A549 (cell line): ENCODE measurements around the gene POMT2. TPM values are rescaled to one million over a fixed set of nuclear protein-coding genes. Genes with fewer than 3 reads are reported as not detected.

Source experiments
- ATAC-seq, 2 experiments: fragments of 200-7000 bp in 1 of 2; fragments of >200 bp in 1 of 2; cut with Nextera tagmentation in 1 of 2; cut with Tn5 transposase in 1 of 2; 3 replicates each; pipeline versions ENCODE4 v1.8.0 to v1.9.1; 2018 to 2020; ENCODE audit warnings: mild to moderate bottlenecking in 1 of 2, moderate library complexity in 1 of 2
- CTCF ChIA-PET: fragments of 300-600 bp; sonication (Branson Sonifier 250); formaldehyde crosslinking; extraction: SDS; loops from one replicate; lab custom pipeline; 2021; ENCODE audit warnings: antibody characterized with exemption, inconsistent platforms; lab: Yijun Ruan, JAX
- POLR2A ChIA-PET: fragments of 350-600 bp; formaldehyde crosslinking; extraction: SDS; loops from one replicate; lab custom pipeline; 2021; ENCODE audit warnings: antibody characterized with exemption, inconsistent platforms; lab: Yijun Ruan, JAX
- DNase-seq, 2 experiments: peaks; one replicate each; pipeline versions ENCODE4 v3.0.0 to v3.0.0-alpha.2; 2011 to 2016; ENCODE audit warnings: low read depth in 1 of 2, low spot score in 1 of 2
- FAIRE-seq: peaks from 2 replicates; lab custom pipeline; 2011; peaks lifted over from hg19 to GRCh38; lab: Jason Lieb, UNC
- H3K27ac ChIP-seq, 2 experiments: fragments of >200 bp; sonication (Bioruptor Twin); formaldehyde crosslinking; 3 replicates each; pipeline ENCODE4 v1.5.1; 2016 to 2017
- H3K4me1 ChIP-seq: fragments of >200 bp; sonication (Bioruptor Twin); formaldehyde crosslinking; 3 replicates; pipeline ENCODE4 v1.6.1; 2016
- H3K4me2 ChIP-seq: fragments of >200 bp; sonication (Bioruptor Twin); formaldehyde crosslinking; 3 replicates; pipeline ENCODE4 v1.6.1; 2016
- H3K4me3 ChIP-seq: fragments of >200 bp; sonication (Bioruptor Twin); formaldehyde crosslinking; 3 replicates; pipeline ENCODE4 v1.5.1; 2016
- H3K9me3 ChIP-seq: fragments of >200 bp; sonication (Bioruptor Twin); formaldehyde crosslinking; 3 replicates; pipeline ENCODE4 v1.6.1; 2016
- BHLHE40 ChIP-seq: IDR thresholded peaks from 2 replicates; pipeline ENCODE4 v1.6.1; 2012; ENCODE audit warnings: low read depth, low read length, inconsistent platforms
- CHD4 ChIP-seq: fragments of 200-600 bp; sonication (generic); IDR thresholded peaks from 2 replicates; pipeline ENCODE4 v1.6.1; 2016; ENCODE audit warnings: antibody characterized with exemption, mild to moderate bottlenecking, borderline replicate concordance
- CTCF ChIP-seq: fragments of >200 bp; sonication (Bioruptor Twin); formaldehyde crosslinking; IDR thresholded peaks from 3 replicates; pipeline ENCODE4 v1.5.1; 2016
- EHMT2 ChIP-seq: fragments of 200-600 bp; sonication (generic); IDR thresholded peaks from 2 replicates; pipeline ENCODE4 v1.6.1; 2016; ENCODE audit warnings: antibody characterized with exemption, low read depth, mild to moderate bottlenecking, moderate library complexity
- ELK1 ChIP-seq: fragments of 150-350 bp; IDR thresholded peaks from 2 replicates; pipeline ENCODE4 v1.6.1; 2014; ENCODE audit warnings: low read depth, mild to moderate bottlenecking, low read length
- ESRRA ChIP-seq: fragments of 150-350 bp; IDR thresholded peaks from 2 replicates; pipeline ENCODE4 v1.6.1; 2014; ENCODE audit warnings: mild to moderate bottlenecking, low read length, borderline replicate concordance
- GATA3 ChIP-seq: IDR thresholded peaks from 2 replicates; pipeline ENCODE4 v1.6.1; 2012; ENCODE audit warnings: borderline replicate concordance
- HES2 ChIP-seq: fragments of >200 bp; sonication (Bioruptor Twin); formaldehyde crosslinking; IDR thresholded peaks from 2 replicates; pipeline ENCODE4 v1.6.1; 2016
- HMGXB4 ChIP-seq: fragments of 250-450 bp; sonication (Bioruptor Pico); IDR thresholded peaks from 2 replicates; pipeline ENCODE4 v1.5.0; 2021; ENCODE audit warnings: mild to moderate bottlenecking, moderate library complexity, borderline replicate concordance
- HOXA7 ChIP-seq: fragments of 250-450 bp; sonication (Bioruptor Pico); IDR thresholded peaks from 2 replicates; pipeline ENCODE4 v1.5.0; 2020; ENCODE audit warnings: mild to moderate bottlenecking, moderate library complexity
- HOXB13 ChIP-seq: fragments of 250-450 bp; sonication (Bioruptor Pico); IDR thresholded peaks from 2 replicates; pipeline ENCODE4 v1.5.0; 2020; ENCODE audit warnings: low read depth, mild to moderate bottlenecking, moderate library complexity
- HOXB5 ChIP-seq: fragments of 250-450 bp; sonication (Bioruptor Pico); IDR thresholded peaks from 2 replicates; pipeline ENCODE4 v1.5.0; 2020; ENCODE audit warnings: mild to moderate bottlenecking, moderate library complexity
- JUN ChIP-seq, 2 experiments: fragments of >200 bp; sonication (Bioruptor Twin); formaldehyde crosslinking; IDR thresholded peaks; 2 replicates in 1 of 2; 3 replicates in 1 of 2; pipeline ENCODE4 v1.6.1; 2016 to 2017
- KDM1A ChIP-seq: fragments of 200-600 bp; sonication (generic); IDR thresholded peaks from 2 replicates; pipeline ENCODE4 v1.6.1; 2016; ENCODE audit warnings: low read depth, mild to moderate bottlenecking
- MAX ChIP-seq: IDR thresholded peaks from 2 replicates; pipeline ENCODE4 v1.6.1; 2012
- NFE2L2 ChIP-seq: fragments of 150-350 bp; conservative IDR thresholded peaks from 2 replicates; pipeline ENCODE4 v1.6.1; 2014; ENCODE audit warnings: low read length
- PBX3 ChIP-seq: IDR thresholded peaks from 2 replicates; pipeline ENCODE4 v1.6.1; 2012
- POLR2AphosphoS2 ChIP-seq: conservative IDR thresholded peaks from 2 replicates; pipeline ENCODE4 v1.6.1; 2012; ENCODE audit warnings: low read length, improper control_type of control experiment, inconsistent platforms
- RCOR1 ChIP-seq: fragments of 150-350 bp; IDR thresholded peaks from 2 replicates; pipeline ENCODE4 v1.6.1; 2014; ENCODE audit warnings: antibody characterized with exemption, low read length, low read depth
- RNF2 ChIP-seq: fragments of 200-600 bp; sonication (generic); IDR thresholded peaks from 2 replicates; pipeline ENCODE4 v1.6.1; 2016; ENCODE audit warnings: low read depth, mild to moderate bottlenecking, antibody characterized with exemption, moderate library complexity, borderline replicate concordance
- ZNF302 ChIP-seq: fragments of 250-450 bp; sonication (Bioruptor Pico); IDR thresholded peaks from 2 replicates; pipeline ENCODE4 v1.9.0; 2021; ENCODE audit warnings: inconsistent platforms, mild to moderate bottlenecking, moderate library complexity
- WGBS: methylation state at CpG from one replicate; pipeline ENCODE4 v1.1.6; 2017; ENCODE audit errors: missing lambda C conversion rate; 5-methylcytosine and 5-hydroxymethylcytosine counted together
- polyA plus RNA-seq, 4 experiments: library from polyadenylated mRNA; depleted of rRNA in 3 of 4; stranded (reverse); fragments of >200 nt; fragmentation: RNase III in 1 of 4; extraction: RNeasy Plus Mini Kit Qiagen cat#74134 plus additional on column Dnase treatment in 1 of 4; gene quantifications; 2 replicates in 3 of 4; 3 replicates in 1 of 4; pipeline ENCODE4 v1.2.3, GENCODE V29; 2011 to 2017

POMT2 gene
- polyA plus RNA-seq, 2 of the 4 experiments (the other 2 are of a cell fraction), result 27.1 to 38.7 TPM

- H3K4me2 ChIP-seq, result no peak overlapping the region
- H3K4me3 ChIP-seq, result no peak overlapping the region
- no peak for TF ChIP-seq POLR2AphosphoS2
- TF ChIP-seq, all 56 proteins: peak for 0
- DNase-seq (no peak), ATAC-seq (no peak), FAIRE-seq (no peak)
- ChIA-PET CTCF (interaction anchor here (1.7 to 2.3 kb wide), 2 partner anchors 11 to 27 kb away, joined by 4 to 7 read pairs; no protein-coding TSS in a partner anchor), POLR2A (no interaction called here)
- 78% methylated on average over 7 of the region's 16 CpGs for WGBS
- Histone ChIP-seq H3K27ac (no peak overlapping the region), H3K9me3 (no peaks in the 10 kb centered on the region), H3K4me1 (no peaks in the 10 kb centered on the region)
These were observed 81.3 kb downstream of the POMT2 start for GRCh38 chr14:77239412-77239811.

- ATAC-seq, result no peak
- no peak overlapping the region for H3K27ac ChIP-seq
- H3K4me2 ChIP-seq, result no peak overlapping the region
- CTCF ChIA-PET, result interaction anchor here (0.8 to 2.3 kb wide), 3 partner anchors 11 to 366 kb away, joined by 3 to 7 read pairs (median 4); no protein-coding TSS in a partner anchor
- POLR2A ChIA-PET, result no interaction called here
- DNase-seq, result no peak
- no peak overlapping the region for H3K4me3 ChIP-seq
- TF ChIP-seq PBX3 (no peak), HOXA7 (CRISPR knock-in tag) (no peak), HOXB13 (CRISPR knock-in tag) (no peak), NFE2L2 (no peak), HES2 (no peak), CHD4 (no peak), EHMT2 (no peak), MAX (no peak), KDM1A (no peak), ZNF302 (no peak), CTCF (no peak), GATA3 (no peak), JUN (IDR thresholded peaks at IDR 0.05) (no peak), ELK1 (no peak), BHLHE40 (no peak), RNF2 (no peak), ESRRA (no peak)
- no peak for FAIRE-seq
- H3K4me1 ChIP-seq, result no peaks in the 10 kb centered on the region
- 27% methylated on average over 2 of the region's 4 CpGs for WGBS
- H3K9me3 ChIP-seq, result no peaks in the 10 kb centered on the region
These were observed 81.7 kb downstream of the POMT2 start for GRCh38 chr14:77238996-77239395.

- TF ChIP-seq HOXB5 (CRISPR knock-in tag), result no peak
- TF ChIP-seq HMGXB4 (CRISPR knock-in tag), result no peak
- no peak for TF ChIP-seq EHMT2
- no peak for TF ChIP-seq BHLHE40
- no peak for TF ChIP-seq ESRRA
- TF ChIP-seq RCOR1, result no peak
- Histone ChIP-seq H3K4me1 (no peaks in the 10 kb centered on the region), H3K4me3 (no peak overlapping the region), H3K4me2 (no peak overlapping the region), H3K27ac (no peak overlapping the region), H3K9me3 (no peaks in the 10 kb centered on the region)
- no peak for DNase-seq
- no peak for ATAC-seq
- FAIRE-seq, result no peak
- ChIA-PET POLR2A (no interaction called here), CTCF (interaction anchor here (0.8 to 2.6 kb wide), 4 partner anchors 21 to 365 kb away, joined by 3 to 9 read pairs (median 5); no protein-coding TSS in a partner anchor)
- 59% methylated on average over 3 of the region's 3 CpGs for WGBS
These were observed 82.3 kb downstream of the POMT2 start for GRCh38 chr14:77238356-77238755.
